Measurements from ENCODE around the gene WNT1.

Gene WNT1

DNA sequence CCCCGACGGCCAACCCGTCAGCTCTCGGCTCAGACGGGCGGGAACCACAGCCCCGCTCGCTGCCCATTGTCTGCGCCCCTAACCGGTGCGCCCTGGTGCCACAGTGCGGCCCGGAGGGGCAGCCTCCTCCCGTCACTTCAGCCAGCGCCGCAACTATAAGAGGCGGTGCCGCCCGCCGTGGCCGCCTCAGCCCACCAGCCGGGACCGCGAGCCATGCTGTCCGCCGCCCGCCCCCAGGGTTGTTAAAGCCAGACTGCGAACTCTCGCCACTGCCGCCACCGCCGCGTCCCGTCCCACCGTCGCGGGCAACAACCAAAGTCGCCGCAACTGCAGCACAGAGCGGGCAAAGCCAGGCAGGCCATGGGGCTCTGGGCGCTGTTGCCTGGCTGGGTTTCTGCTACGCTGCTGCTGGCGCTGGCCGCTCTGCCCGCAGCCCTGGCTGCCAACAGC lies at the start of gene WNT1:
Gene WNT1, plus strand, starts transcription at position 32 of the 450 bp plus-strand sequence. Its CDS starts 329 bp downstream, at position 361.
- in situ Hi-C loops (cut with MboI; ENCODE audit: low sequenced_read_pairs) = no loop called here

- in situ Hi-C loops (cut with MboI; ENCODE audit: low sequenced_read_pairs) = no loop called here
Observed at GRCh38 chr12:48929551-48929950, 48.6 kb upstream of the WNT1 start.

GRCh38 chr12:48930475-48930874 lies 47.6 kb upstream of the WNT1 start:
- in situ Hi-C loops (cut with MboI; ENCODE audit: low sequenced_read_pairs) = no loop called here

DNA sequence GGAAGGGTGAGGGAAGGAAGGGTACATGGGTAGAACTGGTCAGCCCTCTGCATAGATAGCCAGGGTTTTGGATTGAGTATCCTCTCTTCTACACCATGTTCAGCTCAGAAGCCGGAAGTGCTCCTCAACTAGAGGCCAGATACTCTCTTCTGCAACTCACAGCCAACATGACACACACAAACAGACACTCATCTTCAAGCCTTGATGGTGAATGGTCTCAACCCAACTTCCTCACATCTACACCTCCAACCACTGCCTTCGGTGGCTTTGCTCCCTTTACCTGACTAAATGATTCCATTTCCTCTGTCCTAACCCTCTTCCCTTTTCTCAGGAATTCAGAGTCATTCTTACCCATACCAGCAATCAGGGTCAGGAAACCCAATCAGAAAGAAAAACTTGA lies 45.2 kb upstream of the WNT1 start:
- in situ Hi-C loops (cut with MboI; ENCODE audit: low sequenced_read_pairs) = no loop called here

DNA sequence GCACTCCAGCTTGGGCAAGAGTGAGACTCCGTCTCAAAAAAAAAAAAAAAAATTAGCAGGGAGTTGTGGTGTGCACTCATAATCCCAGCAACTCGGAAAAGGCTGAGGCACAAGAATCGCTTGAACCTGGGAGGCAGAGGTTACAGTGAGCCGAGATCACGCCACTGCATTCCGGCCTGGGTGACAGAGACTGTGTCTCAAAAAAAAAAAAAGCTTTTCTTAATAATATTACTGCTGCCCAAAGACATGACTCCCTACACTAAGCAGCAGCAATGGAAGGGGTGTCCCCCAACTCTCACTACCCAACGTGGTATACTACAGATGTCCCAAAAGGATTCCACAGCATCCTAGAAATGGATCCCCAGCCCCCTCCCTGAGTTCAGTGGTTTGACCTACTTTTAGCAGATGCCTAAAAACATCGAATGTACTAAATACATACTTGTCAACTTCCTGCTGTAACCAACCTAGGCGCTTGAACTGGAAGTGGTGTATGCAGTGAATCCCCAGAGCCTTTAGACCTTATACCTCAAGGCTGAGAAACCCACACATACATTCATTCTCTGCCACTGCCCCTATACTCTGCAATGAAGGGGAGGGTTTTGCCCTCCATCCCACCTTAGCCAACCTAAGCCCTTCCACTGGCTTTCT lies 44.3 kb upstream of the WNT1 start:
- in situ Hi-C loops (cut with MboI; ENCODE audit: low sequenced_read_pairs) = no loop called here

DNA sequence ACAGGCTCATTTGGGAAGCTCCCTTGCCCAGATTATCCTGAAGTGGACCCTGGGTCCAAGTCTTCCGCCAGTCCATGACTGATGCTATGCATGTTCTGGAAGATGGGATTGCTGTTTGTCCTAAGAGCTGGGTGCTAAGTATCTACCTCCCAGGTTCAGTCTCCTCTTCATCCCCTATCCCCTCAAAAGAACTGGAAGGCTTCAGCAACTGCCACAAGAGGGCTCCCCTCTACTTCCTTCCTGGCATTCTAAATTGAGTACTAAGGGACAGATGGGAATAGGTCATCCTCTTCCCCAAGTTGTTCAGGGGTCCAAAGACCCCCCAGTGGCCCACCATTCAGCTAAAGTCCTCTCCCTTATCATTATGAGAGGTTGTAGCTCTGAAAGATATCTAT lies 43.8 kb upstream of the WNT1 start:
- in situ Hi-C loops (cut with MboI; ENCODE audit: low sequenced_read_pairs) = no loop called here

DNA sequence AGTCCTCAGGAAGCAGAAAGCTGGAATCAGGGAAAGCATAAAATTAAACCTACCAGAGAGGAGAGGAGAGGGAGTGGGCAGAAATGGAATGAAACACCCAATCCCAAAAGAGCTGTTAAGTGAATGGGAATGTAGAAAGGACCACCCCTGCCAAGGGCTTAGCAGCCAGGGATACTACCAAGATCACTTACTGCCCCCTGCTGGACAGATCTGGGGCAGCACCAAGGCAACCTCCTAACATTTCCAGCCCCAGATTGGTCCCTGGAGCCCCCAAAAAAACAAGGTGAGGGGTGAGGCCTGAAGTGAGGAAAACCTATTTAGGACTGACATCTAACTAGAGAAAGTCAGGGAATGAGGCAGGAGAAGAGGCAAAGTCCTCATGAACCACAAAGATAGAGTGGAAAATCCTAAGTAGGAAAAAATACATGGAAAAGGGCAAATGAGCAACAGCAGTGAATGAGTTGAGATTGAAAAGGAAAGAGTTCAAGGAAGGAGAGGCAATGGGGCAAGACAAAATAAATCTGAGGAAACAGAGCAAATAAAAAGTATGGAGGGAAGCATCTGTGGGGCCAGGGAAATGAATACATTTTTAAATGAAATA lies 41.6 kb upstream of the WNT1 start:
- in situ Hi-C loops (cut with MboI; ENCODE audit: low sequenced_read_pairs) = no loop called here

DNA sequence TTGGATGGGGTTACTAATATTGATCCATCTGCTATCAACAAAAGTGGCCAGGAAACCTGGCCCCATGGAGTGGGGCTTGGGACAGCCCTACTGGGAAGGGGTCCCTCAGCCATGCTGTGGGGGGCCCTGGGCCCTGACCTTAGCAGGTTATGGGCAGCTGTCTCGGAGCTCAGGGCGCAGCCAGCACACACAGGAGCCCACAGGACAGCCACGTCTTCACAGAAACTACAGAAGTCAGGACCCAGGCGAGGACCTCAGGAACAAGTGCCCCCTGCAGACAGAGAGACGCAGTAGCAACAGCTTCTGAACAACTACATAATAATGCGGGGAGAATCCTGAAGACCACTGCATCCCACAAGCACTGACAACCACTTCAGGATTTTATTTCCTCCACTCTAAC lies 41.0 kb upstream of the WNT1 start:
- in situ Hi-C loops (cut with MboI; ENCODE audit: low sequenced_read_pairs) = no loop called here

- in situ Hi-C loops (cut with MboI; ENCODE audit: low sequenced_read_pairs) = no loop called here
Observed at GRCh38 chr12:48938805-48939204, 39.3 kb upstream of the WNT1 start.

DNA sequence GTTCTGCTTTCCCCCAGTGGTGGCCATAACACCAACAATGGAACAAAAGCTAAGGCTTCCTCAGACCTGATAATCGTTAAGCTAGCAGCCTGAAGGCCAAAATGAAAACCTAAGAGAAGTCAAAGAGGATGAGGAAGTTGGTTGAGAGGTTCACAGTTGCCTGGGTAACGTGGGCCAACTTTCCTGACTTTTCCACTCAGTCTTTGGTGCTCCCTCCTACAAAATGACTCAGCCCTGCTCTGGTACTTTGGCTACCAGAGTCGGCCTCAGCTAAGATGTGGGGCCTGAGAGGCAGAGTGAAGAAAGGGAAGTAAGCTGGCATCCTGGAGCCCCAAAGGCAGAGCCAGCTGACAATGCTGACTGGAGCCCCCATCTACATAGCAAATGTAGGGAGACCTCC lies 37.9 kb upstream of the WNT1 start:
- in situ Hi-C loops (cut with MboI; ENCODE audit: low sequenced_read_pairs) = no loop called here

- in situ Hi-C loops (cut with MboI; ENCODE audit: low sequenced_read_pairs) = no loop called here
Observed at GRCh38 chr12:48943221-48943620, 34.9 kb upstream of the WNT1 start.

GRCh38 chr12:48946205-48946604 lies 31.9 kb upstream of the WNT1 start:
- in situ Hi-C loops (cut with MboI; ENCODE audit: low sequenced_read_pairs) = no loop called here

DNA sequence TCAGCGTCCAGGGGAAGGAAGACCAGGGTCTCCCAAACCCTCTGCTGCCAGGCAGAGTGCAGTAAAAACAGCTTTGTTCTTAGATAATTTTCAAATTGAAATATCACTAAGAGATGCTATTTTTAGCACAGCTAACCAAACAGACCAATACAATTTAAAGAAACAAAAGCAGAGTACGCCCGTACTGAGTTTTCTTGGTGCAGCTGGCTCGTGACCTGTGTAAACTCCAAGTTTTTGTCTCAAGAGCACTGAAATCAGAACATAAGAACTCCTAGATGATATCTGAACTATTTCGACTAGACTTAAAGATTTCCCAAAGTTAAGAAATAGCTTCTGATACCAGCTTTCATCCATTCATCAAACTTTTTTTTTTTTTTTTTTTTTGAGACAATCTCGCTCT lies 31.2 kb upstream of the WNT1 start:
- in situ Hi-C loops (cut with MboI; ENCODE audit: low sequenced_read_pairs) = no loop called here

DNA sequence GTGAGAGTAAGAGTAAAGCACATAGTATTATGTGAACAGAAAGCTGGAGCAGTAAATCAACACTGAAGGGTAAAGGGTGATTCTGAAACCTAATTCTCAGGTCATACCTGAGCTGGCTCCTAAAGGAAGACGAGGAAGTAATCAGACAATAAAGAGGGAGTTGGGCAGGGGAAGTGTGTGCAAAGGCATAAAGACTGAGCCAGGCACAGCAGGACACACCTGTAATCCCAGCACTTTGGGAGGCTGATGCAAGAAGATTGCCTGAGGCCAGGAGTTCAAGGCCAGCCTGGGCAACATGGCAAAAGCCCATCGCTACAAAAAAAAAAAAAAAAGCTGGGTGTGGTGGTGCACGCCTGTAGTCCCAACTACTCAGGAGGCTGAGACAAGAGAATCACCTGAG lies 30.4 kb upstream of the WNT1 start:
- in situ Hi-C loops (cut with MboI; ENCODE audit: low sequenced_read_pairs) = no loop called here

GRCh38 chr12:48952691-48953090 lies 25.4 kb upstream of the WNT1 start:
- in situ Hi-C loops (cut with MboI; ENCODE audit: low sequenced_read_pairs) = no loop called here

DNA sequence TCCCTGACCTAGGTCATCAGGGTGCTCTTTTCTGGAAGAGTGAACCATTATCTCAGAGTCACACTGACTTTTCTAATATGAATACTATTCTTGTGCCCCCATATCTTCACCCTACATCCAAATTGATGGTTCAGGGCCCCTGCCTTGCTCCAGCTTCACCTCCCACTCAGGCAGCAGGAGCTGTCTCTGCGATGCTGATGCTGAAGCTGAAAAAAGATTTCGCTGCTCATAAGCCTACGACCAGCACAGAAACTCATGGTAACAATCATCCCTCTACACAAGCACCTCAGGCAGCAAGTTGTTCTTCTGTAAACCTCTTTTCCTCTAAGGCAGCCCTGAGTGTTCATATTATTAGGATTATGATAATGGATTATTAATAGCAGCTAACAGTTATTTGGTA lies 24.1 kb upstream of the WNT1 start:
- in situ Hi-C loops (cut with MboI; ENCODE audit: low sequenced_read_pairs) = no loop called here

DNA sequence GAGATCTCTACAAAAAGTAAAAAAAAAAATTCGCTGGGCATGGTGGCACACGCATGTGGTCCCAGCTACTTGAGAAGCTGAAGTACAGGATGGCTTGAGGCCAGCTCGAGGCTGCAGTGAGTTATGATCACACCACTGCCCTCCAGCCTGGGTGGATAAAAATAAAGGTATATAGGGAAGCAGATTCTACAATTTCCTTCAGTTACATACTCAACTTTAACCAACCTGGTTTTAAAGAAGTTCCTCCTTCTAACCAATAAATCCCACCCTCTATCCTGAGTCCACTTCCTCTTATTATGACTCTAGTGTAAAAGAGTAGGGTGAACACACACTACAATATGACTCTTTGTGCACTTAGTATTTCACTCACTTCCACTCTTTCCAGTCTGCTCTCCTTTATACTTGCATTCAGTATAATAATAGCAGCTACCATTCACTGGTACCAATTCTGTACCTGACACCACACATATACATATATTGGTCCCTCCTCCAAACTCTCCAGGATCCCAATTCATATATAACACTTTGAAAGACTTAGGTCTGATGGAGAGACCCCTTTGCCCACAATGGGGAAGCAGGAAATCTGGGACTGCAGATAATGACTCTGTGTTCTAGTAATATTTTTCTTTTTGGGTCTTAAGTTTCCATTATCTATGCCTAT lies 23.2 kb upstream of the WNT1 start:
- in situ Hi-C loops (cut with MboI; ENCODE audit: low sequenced_read_pairs) = no loop called here

DNA sequence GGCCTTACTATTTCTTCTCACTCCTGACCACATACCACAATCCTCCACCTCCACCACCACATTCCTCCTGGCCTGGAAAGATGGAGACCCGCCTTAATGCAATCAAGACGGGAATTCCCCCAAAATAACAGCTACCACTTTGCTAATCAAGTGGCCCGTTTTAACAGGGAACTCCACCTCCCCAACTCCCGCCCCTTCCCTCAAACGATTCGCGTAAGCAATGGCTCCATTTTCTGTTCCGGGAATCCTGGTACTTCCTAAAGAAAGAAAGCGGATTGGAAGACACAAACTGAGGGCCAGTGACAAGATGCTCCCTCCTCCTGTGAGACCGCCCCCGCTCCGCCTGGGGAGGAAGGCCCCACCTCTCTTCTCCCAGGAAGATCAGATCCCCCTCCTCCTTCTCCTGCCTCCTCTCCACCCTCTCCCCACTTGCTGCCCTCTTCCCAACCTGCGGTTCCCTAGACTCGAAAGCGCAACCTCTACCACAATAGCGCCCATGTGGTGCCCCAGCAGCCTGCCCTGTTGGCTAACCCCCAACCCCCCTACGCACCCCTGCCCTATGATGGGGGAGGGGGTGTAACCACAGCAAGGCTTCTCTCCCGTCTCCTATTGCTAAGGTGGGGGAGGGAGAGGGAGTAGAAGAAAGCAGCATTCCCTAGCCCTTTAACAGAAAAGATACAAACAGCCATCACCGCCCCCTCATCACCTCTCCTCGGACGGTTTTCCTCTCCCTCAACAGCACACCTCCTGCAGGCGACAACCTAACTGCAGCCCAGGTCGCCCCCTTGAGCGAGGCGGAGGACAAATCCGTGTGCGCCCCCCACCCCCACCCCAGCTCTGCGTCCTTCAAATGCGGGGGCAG lies 21.6 kb upstream of the WNT1 start:
- in situ Hi-C loops (cut with MboI; ENCODE audit: low sequenced_read_pairs) = no loop called here

- in situ Hi-C loops (cut with MboI; ENCODE audit: low sequenced_read_pairs) = no loop called here
Observed at GRCh38 chr12:48957141-48958048, 20.7 kb upstream of the WNT1 start, which contains the start of gene ARF3. Gene ARF3 (minus strand): TSS chr12:48957487. CDS start chr12:48941095, 16,392 bp downstream.

- in situ Hi-C loops (cut with MboI; ENCODE audit: low sequenced_read_pairs) = no loop called here
Observed at GRCh38 chr12:48958049-48958388, 20.1 kb upstream of the WNT1 start.

Data from hTERT RPE-1 (cell line).